ENCODE results near the gene ZRANB1.
A peak's percentile ranks its signal among the peaks of the same experiment; 100 is the strongest.

ZRANB1 gene

GRCh38 chr10:124923684-124924083, 18.2 kb upstream of the ZRANB1 start:
- DNase-seq = no peak

- no peak for DNase-seq
Observed at GRCh38 chr10:124926548-124926947, 15.4 kb upstream of the ZRANB1 start.

GRCh38 chr10:124928087-124928486, 13.8 kb upstream of the ZRANB1 start:
- DNase-seq = no peak

GRCh38 chr10:124928545-124928944, 13.4 kb upstream of the ZRANB1 start:
- no peak for DNase-seq

DNA sequence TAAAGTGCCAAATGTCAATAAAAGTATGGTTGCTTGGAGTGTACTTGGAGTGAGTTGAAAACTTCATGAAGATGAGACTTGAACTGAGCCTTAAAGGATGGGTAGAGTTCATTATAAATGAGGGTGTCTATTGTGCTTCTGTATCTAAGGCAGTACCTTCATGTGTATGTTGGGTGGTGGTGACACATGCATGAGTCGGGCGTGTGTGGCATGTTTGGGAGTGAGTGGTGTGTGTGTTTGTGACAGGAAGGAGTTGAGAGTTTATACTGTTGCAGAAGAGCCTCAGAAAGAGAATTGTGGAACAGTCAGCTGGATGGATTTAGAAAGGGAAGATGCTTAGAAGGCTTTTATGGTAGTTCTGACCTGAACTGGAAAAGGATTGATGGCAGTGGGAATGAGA, 6.0 kb upstream of the ZRANB1 start:
- DNase-seq = no peak

- no peak for DNase-seq
Observed at GRCh38 chr10:124936813-124937212, 5.1 kb upstream of the ZRANB1 start.

- DNase-seq = peak; percentile 63
Observed at GRCh38 chr10:124939290-124939689, 2.6 kb upstream of the ZRANB1 start.

DNA sequence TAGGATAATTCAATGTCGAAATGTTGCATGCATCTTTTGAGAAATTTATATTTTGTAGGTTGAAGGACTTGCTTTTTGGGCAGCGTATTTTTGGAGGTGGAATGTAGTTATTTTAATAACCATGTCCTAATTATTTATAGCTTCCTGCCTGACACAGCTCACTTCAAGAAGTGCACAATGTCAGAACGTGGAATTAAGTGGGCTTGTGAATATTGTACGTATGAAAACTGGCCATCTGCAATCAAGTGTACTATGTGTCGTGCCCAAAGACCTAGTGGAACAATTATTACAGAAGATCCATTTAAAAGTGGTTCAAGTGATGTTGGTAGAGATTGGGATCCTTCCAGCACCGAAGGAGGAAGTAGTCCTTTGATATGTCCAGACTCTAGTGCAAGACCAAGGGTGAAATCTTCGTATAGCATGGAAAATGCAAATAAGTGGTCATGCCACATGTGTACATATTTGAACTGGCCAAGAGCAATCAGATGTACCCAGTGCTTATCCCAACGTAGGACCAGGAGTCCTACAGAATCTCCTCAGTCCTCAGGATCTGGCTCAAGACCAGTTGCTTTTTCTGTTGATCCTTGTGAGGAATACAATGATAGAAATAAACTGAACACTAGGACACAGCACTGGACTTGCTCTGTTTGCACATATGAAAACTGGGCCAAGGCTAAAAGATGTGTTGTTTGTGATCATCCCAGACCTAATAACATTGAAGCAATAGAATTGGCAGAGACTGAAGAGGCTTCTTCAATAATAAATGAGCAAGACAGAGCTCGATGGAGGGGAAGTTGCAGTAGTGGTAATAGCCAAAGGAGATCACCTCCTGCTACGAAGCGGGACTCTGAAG, 620 bp downstream of the ZRANB1 start:
- no peak for DNase-seq

DNA sequence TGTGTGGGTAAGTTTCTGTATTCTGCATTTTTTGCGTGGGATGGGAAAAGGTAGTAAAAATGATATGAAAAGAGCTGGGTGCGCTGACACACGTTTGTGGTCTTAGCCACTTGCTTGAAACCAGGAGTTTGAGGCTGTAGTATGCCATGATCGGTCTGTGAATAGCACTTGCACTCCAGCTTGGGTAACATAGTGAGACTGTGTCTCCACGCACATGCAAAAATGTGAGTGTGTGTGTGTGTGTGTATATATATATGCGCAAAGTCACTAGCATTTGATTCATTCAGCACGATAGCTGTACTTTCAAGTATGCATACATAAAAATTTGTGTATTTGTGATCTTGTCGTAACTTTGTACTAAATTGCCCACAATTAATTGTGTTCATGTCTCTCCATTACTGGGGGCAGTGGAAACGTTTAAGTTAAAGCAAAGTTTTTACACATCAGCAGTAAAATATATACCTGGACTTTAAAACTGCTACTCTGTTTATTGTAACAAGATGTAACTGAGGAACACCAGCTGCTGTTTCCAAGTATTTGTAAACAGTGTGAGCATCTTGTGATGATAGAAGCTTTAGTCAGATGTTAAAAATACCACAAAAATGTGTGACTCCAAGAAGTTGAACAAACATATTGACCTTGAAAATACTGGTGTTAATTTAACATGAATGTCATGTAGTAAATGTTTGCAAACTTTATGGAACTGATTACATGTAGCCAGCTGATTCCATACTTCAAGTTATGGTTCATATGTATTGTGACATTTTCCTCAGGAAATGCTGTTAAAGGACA, 1.6 kb downstream of the ZRANB1 start:
- DNase-seq = no peak

- DNase-seq = no peak
Observed at GRCh38 chr10:124944982-124945381, 3.1 kb downstream of the ZRANB1 start.

DNA sequence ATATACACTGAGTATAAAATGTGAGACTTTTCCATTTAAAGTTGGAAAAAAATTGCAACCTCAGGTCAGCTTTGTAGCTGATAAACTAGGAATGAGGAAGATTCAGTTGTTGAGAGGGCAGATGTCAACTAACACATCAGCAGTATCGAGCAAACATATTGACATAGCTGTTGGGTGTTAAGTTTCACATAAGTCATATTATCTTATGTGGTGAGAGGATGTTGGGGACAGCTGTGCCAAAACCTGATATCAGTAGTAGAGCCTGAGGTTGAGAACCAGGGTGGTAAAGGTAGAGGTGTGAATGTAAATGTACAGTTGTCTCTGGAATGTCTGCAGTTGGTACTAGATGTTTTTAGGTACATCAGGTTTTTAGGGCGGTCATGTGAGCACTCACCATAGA, 5.0 kb downstream of the ZRANB1 start:
- peak; percentile 62 for DNase-seq

DNA sequence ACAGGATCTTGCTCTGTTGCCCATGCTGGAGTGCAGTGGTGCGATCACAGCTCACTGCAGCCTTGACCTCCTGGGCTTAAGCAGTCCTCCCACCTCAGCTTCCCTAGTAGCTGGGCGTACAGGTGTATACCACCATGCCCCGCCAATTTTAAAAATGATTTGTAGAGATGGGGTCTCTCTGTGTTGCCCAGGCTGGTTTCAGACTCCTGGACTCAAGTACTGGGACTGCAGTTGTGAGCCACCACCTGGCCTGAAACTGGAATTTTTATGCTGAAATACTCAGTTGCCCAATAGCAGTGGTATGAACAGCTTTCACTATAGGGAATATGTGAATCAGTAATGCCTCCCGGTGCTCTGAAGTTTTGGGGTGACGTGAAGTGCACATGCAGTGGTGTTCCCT, 7.6 kb downstream of the ZRANB1 start:
- no peak for DNase-seq

DNA sequence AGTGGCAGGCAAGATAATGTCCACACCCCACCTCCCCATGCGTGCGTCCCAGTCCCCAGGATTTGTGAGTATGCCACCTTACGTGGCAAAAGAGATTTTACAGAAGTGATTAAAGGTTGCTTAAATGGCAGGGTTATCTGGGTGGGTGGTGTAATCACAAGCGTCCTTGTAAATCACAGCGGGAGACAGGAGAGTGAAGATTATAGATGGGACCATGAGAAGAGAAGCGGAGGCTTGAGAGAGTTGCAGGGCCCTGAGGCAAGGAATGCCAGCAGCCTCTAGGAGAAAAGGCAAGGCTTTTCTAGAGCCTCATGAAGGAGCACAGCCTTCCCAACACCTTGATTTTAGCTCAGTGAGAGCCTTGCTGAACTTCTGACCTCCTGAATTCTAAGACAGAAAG, 10.2 kb downstream of the ZRANB1 start:
- DNase-seq = no peak

DNA sequence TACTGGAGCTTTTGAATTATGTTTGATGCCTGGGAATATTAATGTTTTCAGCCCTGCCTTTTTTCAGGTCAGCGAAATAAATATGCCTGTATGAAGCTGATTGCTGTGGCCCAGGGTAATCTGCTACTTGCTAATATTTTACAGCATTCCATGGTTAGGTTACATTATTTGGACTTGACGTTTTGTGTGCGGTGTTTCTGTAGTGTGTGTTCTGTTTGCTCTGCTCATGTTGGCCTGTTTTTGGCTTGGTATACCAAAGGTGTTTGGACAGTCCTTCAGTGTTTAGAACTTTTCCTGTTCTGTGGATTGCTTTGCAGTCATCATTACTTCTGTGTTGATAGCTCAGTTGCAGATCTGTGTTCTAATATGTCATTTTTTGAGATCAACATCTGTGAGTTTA, 11.5 kb downstream of the ZRANB1 start:
- no peak for DNase-seq

- no peak for DNase-seq
Observed at GRCh38 chr10:124955243-124955642, 13.3 kb downstream of the ZRANB1 start.

DNA sequence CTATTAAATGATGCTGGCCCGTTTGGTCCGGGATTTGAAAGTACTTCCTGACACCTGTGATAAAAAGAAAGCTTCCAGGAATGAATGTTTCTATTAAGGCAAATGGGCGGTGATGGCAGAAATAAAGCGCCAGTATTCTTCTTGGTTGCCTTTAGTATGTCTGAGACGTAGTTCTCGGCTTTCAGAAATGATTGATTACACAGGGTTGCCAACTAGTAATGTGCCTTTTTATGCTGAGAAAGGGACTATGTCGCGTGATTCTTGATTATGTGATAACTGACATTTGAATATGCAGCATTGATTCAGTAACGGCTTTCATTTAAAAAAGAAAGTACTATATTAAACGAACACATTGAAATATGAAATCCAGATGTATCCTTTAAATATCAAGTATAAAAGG, 13.9 kb downstream of the ZRANB1 start:
- no peak for DNase-seq

DNA sequence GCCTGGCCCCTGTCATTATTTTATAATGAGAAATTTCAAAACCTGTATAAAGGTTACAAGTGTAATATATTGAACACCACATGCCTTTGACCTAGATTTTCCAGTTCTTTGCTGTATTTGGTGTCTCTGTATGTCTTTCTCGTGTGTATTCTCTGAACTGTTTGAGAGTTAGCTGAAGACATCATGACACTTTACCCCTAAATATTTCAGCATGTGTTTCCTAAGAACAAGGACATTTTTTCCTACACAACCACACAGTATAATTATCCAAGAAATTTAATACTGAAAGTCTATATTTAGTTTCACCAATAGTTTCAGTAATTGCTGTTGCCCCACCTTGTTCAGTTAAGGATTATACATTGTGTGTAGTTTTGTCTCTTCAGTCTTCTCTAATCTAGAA, 14.8 kb downstream of the ZRANB1 start:
- no peak for DNase-seq

DNA sequence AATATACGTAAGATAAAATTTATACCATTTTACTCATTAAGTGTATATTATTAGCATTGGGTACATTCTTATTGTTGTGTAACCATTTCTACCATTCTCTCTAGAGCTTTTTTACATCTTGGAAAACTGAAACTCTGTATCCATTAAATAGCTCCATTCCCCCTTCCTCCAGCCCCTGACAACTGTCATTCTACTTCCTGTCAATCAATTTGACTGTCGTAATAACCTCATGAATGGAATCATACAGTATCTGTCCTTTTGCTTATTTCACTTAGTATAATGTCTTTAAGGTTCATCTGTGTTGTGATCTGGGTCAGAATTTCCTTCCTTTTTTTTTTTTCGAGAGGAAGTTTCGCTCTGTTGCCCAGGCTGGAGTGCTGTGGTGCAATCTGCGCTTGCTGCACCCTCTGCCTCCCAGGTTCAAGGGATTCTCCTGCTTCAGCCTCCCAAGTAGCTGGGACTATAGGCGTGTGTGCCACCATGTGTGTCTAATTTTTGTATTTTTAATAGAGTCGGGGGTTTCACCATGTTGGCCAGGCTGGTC, 15.6 kb downstream of the ZRANB1 start:
- DNase-seq = no peak

DNA sequence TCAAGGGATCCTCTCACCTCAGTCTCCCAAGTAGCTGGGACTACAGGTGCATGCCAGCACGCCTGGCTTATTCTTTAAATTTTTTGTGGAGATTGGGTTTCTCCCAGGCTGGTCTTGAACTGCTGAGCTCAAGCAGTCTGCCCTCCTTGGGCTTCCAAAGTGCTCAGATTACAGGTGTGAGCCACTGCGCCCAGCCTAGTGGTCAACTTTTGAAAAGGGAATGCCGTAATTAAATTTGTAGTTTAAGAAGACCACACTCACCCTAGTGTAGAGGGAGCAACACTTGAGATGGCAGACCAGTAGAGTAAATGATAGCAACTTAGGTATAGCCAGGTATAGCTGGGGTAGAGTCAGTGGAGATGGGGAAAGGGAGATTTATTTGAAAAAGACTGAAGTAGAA, 17.6 kb downstream of the ZRANB1 start:
- DNase-seq = no peak

GRCh38 chr10:124961248-124961570, 19.3 kb downstream of the ZRANB1 start:
- DNase-seq = no peak

DNA sequence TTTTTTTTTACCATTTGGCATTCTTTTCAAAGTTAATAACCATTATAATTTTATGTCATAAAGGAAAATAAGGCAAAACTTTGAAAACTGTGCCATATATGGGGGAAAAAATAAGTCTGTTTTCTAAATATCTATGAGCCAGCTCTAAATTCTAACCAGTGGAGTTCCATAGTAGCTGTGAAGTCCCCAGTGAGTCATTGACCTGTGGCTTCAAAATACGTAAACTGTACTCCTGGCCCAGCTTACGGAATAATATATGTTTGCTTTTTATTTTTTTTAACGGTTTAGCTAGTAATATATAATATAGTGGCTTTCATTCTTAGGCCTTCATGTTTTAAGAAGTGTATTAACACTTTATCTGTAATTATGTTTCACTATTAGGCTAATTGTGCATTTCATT, 20.5 kb downstream of the ZRANB1 start:
- DNase-seq = no peak

DNA sequence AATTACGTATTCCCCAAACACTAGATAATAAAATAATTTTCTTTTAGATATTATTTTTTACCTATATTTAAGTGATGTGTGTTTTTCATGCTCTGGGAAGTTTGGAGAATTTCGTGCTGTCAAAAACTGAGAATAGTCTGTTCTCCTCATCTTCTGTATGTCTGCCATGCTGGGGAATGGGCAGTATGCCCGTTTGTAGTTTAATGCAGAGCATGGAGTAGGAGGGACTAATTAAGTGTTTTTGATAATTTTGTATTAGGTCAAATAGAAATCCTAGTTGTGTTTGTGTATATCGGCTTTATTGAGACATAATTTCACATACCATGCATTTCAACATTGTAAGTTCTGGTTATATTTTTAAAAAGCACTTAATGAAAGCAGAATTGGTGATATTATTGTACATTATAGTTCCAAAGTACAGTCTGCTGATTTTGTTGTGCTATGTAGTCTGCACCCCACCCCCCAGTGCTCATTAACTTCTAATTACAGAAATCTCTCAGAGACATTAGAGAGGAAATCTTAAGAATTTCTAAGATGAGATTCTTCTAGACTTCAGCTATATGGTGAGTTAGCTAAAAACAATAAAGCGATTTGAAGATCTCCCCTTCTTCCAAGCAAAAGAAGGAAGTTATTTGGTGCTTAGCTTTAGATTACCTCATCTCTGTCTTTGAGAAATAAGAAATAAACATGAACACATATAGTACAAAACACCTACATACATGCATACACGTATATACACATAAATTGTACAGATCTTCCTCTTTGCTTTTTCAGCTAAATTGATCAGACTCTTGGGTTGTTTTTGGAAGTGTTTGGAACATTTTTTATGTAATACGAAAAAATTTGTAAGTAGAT, 22.2 kb downstream of the ZRANB1 start:
- no peak for DNase-seq

- no peak for DNase-seq
Observed at GRCh38 chr10:124966008-124966407, 24.1 kb downstream of the ZRANB1 start.
